Stimulated activated naive CD8-positive, alpha-beta T cell treated with anti-CD3 and anti-CD28 coated beads, Interleukin-15, amount 100 ng/mL, for 72 hours (primary cell): ENCODE measurements around the gene NFKB1.
A peak's percentile ranks its signal among the peaks of the same experiment; 100 is the strongest.
"Not testable (repeated sequence)": the region's sequence is repeated elsewhere in the genome, so short reads cannot be mapped to it uniquely, and the experiment has no call there.

Experiments
- ATAC-seq: fragments of 150-1000 bp; cut with Tn5 transposase; 2 replicates; pipeline ENCODE4 v1.10.0; 2021; ENCODE audit warnings: mild to moderate bottlenecking, moderate library complexity
- DNase-seq, 2 donors: peaks; one replicate each; pipeline ENCODE4 v3.0.0; 2021 to 2022
- H3K27ac Mint-ChIP-seq, 2 donors: one replicate each; pipeline ENCODE4 v1.8.0; 2022; ENCODE audit warnings: mild to moderate bottlenecking in 2 of 2, mixed read lengths in 2 of 2, moderate library complexity in 2 of 2
- H3K27me3 Mint-ChIP-seq: one replicate; pipeline ENCODE4 v1.8.0; 2022; ENCODE audit warnings: mixed read lengths
- H3K4me1 Mint-ChIP-seq: one replicate; pipeline ENCODE4 v1.8.0; 2022; ENCODE audit warnings: mild to moderate bottlenecking, mixed read lengths
- H3K4me3 Mint-ChIP-seq, 2 donors: one replicate each; pipeline ENCODE4 v1.8.0; 2022; ENCODE audit warnings: mild to moderate bottlenecking in 2 of 2, mixed read lengths in 2 of 2, moderate library complexity in 1 of 2
- H3K9me3 Mint-ChIP-seq, 2 donors: one replicate each; pipeline ENCODE4 v1.8.0; 2022; ENCODE audit warnings: mixed read lengths in 2 of 2

The NFKB1 gene

DNA sequence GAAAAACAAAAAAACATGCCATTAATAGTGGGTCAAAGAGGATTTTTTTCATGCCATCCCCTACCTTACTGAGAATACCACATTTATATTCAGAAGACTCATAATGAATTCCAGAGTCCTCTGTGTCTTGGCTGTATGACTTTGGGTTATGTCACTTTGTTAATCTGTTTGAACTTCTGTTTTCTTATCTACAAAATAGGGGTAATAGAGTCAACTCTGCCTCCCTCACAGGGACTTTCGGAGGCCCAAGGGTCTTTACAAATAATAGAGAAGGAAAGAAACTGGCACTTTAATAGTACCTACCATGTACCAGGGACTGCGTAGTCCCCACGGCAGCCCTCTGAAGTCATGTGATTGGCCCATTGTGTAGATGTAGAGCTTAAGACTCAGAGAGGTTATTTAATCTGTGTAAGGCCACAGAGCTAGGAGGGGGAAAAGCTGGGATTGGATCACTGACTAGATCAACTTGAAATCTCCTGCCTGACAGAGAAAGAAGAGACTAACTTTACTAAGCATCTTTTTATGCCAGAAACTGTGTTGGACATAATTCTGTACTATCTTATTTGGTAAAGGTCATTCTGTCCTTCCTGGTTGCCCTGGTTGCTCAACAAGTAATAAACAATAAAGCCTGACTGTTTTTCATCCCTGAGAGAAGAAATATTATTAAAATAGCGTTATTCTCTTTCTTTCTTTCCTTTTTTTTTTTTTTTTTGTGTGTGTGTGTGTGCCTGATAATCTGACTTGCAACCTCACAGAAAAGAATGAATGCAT is 59.6 kb downstream of the NFKB1 start:
- DNase-seq (no peak), ATAC-seq (peak; percentile 36)
- H3K4me1 Mint-ChIP-seq, result peaks cover 22% of the 10 kb centered on the region
- peak overlapping the region; percentile 94 to 95 for H3K27ac Mint-ChIP-seq
- no peaks in the 10 kb centered on the region for H3K27me3 Mint-ChIP-seq
- H3K9me3 Mint-ChIP-seq, result no peaks in the 10 kb centered on the region
- H3K4me3 Mint-ChIP-seq, result peak overlapping the region; percentile 73 to 79

DNA sequence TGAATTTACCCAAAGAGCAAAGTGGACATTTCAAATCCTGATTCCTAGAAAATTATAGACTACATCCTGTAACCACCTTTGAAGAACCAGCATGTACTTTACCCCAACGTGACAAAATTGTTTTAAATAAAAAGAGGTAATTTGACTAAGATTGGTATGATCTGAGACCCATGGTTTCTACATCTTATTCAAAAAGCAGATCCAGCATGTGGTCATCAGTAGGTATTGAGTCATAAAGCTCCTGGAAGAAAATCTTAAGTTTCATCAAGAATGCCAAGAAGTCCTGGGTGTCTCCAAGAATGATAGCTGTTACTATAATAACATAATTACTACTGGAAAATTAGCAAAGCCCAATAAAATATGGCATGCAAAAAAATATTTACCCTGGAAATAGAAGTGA is 61.8 kb downstream of the NFKB1 start:
- DNase-seq (no peak), ATAC-seq (peak; percentile 48)
- H3K27me3 Mint-ChIP-seq, result no peaks in the 10 kb centered on the region
- H3K4me1 Mint-ChIP-seq, result peaks cover 39% of the 10 kb centered on the region
- H3K9me3 Mint-ChIP-seq, result no peaks in the 10 kb centered on the region
- H3K4me3 Mint-ChIP-seq, result peak overlapping the region; percentile 41 to 61
- peak overlapping the region; percentile 83 to 90 for H3K27ac Mint-ChIP-seq

DNA sequence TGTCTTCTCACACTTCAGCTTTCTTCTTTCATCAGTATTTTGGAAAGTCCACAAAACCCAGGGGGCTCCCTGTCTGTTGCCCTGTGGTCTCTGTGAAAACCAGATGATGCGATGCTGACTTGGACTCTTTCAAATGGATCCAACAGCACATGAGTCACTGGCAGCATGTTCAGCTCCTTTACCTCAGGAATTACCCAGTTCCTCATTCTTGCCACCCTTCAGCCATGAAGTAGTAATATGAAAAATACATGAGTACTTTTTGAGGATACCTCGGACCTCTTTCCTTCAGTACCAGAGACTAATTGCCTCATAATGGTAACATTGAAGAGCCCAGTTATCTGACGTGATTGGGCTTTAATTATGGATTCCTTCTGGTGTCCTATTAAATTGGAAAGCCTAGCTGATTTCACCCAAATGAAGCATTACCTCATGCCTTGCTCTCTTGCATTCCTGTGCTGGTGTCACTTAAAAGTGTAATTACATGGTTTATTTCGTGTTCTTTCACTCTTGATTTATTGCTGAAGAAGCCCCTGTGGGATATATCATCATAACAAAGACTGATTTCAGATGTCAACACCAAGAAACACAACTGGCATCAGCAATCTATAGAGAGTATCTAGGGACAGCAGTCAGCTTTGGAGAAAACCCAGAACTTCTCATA is 63.4 kb downstream of the NFKB1 start:
- H3K27me3 Mint-ChIP-seq, result no peaks in the 10 kb centered on the region
- peaks cover 46% of the 10 kb centered on the region for H3K4me1 Mint-ChIP-seq
- H3K4me3 Mint-ChIP-seq, result peak overlapping the region; percentile 54 to 59
- H3K27ac Mint-ChIP-seq, result peak overlapping the region; percentile 86 to 91
- ATAC-seq (peak; percentile 84), DNase-seq (peak; percentile 21 to 66)
- no peaks in the 10 kb centered on the region for H3K9me3 Mint-ChIP-seq

DNA sequence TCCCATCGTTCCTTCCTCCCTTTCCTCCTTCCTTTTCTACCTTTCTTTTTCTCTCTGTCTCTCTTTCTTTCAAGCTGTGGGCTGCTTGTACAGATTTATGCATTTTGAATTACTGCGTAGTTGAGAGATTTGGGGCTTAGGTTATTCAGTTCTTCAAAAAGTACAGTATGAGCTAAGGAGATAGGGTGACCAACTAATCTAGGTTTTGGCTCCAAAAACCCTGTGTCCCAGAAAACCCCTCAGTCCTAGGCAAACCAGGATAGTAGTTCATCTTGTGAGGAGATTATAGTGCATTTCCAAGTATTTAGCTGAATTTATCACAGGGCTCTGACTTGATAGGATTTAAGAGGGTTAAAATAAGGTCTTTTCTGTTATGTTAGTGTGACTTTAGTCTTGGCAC is 64.5 kb downstream of the NFKB1 start:
- Mint-ChIP-seq H3K9me3 (no peaks in the 10 kb centered on the region), H3K27ac (peak overlapping the region; percentile 20 to 27), H3K4me1 (peaks cover 46% of the 10 kb centered on the region), H3K4me3 (peak overlapping the region in 1 of 2 donors; percentile 36), H3K27me3 (no peaks in the 10 kb centered on the region)
- DNase-seq (no peak), ATAC-seq (no peak)

DNA sequence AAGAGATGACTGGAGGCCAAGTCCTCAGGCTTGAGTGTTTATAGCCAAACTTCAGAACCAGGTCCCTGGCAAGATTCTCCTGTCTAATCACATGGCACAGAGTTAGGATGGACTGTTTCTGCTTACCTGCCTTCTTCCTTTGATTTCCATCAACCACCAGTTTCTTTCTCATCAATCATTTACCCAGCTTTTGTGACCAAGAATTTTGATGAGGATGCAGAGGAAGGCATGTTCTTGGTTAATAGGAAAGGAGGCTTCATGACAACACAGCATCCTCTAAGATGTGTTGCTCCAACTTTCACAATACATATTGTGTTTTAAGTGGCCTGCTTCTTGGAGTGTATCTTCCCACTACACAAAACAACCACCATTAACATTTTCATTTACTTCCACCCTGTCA is 65.3 kb downstream of the NFKB1 start:
- H3K27ac Mint-ChIP-seq, result no peak overlapping the region
- H3K9me3 Mint-ChIP-seq, result no peaks in the 10 kb centered on the region
- DNase-seq, result no peak
- ATAC-seq, result no peak
- H3K27me3 Mint-ChIP-seq, result no peaks in the 10 kb centered on the region
- H3K4me1 Mint-ChIP-seq, result peaks cover 46% of the 10 kb centered on the region
- no peak overlapping the region for H3K4me3 Mint-ChIP-seq

DNA sequence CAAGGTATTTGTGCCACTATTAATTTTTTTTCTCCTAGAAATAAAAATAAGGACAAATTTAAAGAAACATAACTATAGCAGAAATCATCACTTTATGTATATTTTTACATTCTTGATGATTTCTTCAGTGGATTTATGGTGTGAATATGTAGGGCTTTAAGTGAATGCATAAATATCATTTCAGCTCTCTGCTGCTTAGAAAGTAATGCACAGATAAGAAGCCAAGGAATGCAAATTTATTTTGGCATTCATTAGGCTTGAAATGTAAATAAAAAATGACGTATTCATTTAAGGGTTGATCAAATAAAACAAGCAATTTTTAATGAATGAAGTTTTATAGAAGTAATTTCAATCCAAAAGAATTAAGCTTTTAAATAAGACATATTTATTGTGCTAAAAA is 66.3 kb downstream of the NFKB1 start:
- no peak for ATAC-seq
- H3K4me1 Mint-ChIP-seq, result peaks cover 48% of the 10 kb centered on the region
- no peaks in the 10 kb centered on the region for H3K27me3 Mint-ChIP-seq
- no peak for DNase-seq
- H3K27ac Mint-ChIP-seq, result no peak overlapping the region
- no peaks in the 10 kb centered on the region for H3K9me3 Mint-ChIP-seq
- no peak overlapping the region for H3K4me3 Mint-ChIP-seq

DNA sequence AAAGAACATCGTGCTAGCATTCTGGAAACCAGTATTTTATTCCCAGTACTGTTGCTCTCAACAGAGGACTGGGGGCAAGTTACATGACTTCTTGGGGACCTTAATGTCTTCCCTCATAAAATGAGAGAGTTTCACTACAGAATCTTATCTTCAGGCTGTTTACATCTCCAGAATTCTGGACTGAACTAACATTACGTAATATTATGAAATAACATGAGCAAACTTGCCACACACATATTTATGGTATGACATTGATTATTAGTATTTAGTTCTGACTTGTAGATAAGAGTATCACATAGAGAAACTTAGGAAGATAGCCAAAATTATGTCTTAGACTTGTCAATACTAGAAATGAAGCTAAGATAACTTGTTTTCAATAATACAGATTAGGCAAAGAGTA is 68.0 kb downstream of the NFKB1 start:
- H3K27ac Mint-ChIP-seq, result no peak overlapping the region
- no peaks in the 10 kb centered on the region for H3K9me3 Mint-ChIP-seq
- DNase-seq (no peak), ATAC-seq (no peak)
- no peak overlapping the region for H3K4me3 Mint-ChIP-seq
- H3K27me3 Mint-ChIP-seq, result no peaks in the 10 kb centered on the region
- H3K4me1 Mint-ChIP-seq, result peaks cover 60% of the 10 kb centered on the region

DNA sequence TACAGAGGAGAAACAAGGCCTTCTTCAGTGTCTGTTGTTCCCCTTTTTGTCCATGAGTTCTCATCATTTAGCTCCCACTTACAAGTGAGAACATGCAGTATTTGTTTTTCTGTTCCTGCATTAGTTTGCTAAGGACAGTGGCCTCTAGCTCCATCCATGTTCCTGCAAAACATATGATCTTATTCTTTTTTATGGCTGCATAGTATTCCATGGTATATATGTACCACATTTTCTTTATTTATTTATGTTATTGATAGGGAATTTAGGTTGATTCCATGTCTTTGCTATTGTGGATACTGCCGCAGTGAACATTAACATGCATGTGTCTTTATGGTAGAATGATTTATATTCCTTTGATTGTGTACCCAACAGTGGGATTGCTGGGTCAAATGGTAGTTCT is 69.1 kb downstream of the NFKB1 start:
- H3K4me3 Mint-ChIP-seq, H3K27ac Mint-ChIP-seq: not testable (repeated sequence)
- H3K4me1 Mint-ChIP-seq, result peaks cover 58% of the 10 kb centered on the region

DNA sequence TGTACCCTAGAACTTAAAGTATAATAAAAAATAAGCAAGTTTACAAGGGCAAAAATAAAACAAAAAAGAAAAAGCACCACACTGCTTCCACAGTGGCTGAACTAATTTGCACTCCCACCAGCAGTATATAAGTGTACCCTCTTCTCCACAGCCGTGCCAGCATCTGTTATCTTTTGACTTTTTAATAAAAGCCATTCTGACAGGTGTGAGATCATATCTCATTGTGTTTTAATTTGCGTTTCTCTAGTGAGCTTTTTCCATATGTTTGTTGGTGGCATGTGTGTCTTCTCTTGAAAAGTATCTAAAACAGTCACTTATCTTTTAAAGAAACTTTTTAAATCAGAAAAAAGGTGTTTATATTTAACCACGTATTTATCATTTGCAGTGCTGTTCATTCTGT is 71.3 kb downstream of the NFKB1 start:
- ATAC-seq, result no peak
- H3K4me3 Mint-ChIP-seq, result no peak overlapping the region
- H3K27ac Mint-ChIP-seq, result no peak overlapping the region
- H3K4me1 Mint-ChIP-seq, result peaks cover 50% of the 10 kb centered on the region
- DNase-seq, result no peak
- H3K27me3 Mint-ChIP-seq, result no peaks in the 10 kb centered on the region
- H3K9me3 Mint-ChIP-seq, result no peaks in the 10 kb centered on the region

More for the DNA sequence above, 69.1 kb downstream of the NFKB1 start:
- not testable (repeated sequence) for H3K27me3 Mint-ChIP-seq, H3K9me3 Mint-ChIP-seq, ATAC-seq, DNase-seq

DNA sequence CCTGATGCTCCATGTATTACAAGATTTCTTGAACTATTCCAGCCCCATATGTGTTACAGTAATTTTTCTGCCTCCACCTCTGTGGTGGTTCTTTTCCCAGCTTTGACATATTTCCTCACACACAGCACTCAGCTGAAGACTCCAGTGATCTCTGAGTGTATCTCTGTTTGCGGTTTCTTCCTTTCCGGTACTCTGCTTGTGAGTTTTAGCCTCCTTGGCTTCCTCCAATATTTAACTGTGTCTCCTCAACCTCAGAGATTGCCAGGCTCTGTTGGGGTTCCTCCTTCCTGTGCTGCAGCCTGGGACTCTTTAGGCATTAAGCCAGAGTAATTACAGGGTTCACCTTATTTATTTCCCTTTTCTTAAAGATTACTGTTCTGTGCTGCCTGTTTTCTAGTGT is 73.2 kb downstream of the NFKB1 start:
- Mint-ChIP-seq H3K4me1 (peaks cover 61% of the 10 kb centered on the region), H3K4me3 (peak overlapping the region; percentile 37 to 53), H3K27me3 (no peaks in the 10 kb centered on the region), H3K9me3 (no peaks in the 10 kb centered on the region), H3K27ac (peak overlapping the region in 1 of 2 donors; percentile 88)
- DNase-seq (no peak), ATAC-seq (peak; percentile 45)

DNA sequence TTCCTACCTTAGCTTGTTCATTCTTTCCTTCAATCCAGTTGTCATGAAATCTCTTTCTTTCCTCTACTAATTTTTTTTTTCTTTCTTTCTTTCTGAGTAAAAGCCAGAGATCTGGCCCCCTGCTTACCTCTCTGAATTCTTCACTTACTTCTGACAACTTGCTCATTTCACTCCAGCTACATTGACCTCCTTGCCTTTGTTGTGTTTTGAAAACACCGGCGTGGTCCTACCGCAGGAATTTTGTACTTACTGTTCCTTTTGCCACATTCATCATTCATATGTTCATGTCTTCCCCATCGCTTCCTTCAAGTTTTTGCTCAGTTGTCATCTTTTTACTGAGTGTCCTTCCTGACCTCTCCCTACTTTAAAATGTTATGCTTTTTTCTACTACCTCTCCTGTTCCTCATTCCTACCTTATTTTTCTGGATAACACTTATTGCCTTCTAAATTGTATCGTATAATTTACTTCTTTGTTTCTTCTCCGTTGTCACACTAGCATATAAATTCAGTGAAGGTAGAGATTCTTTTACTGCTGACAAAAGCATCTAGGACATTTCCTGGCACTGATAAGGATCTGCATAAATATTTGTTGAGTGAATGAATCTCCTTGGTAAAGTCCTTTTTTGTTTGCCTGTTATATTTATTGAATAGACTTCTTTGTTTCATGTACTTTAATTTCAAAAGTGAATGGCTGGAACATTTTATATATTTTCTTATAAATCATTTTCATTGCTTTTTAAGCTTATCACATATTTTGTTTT is 74.4 kb downstream of the NFKB1 start:
- Mint-ChIP-seq H3K4me1 (peaks cover 73% of the 10 kb centered on the region), H3K9me3 (no peaks in the 10 kb centered on the region), H3K27ac (no peak overlapping the region), H3K27me3 (no peaks in the 10 kb centered on the region), H3K4me3 (no peak overlapping the region)
- DNase-seq (no peak), ATAC-seq (no peak)

DNA sequence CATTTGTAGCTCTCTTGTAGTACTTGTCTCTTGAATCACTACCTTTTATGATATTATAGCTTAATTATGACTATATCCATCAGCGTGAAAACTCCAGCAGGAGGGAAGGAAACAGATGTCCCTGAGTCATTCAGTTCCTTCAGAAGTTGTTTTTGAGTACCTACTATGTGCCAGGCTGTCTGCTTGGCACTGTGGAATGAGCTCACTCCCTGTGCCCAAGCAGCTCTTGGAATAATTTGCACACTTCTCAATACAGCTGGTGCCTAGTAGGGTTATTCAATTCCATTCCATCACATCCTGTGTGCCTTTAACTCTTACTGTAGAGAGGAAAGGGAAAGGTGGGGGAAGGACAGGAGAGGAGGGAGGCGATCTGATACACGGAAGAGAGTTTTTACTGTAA is 77.1 kb downstream of the NFKB1 start:
- no peaks in the 10 kb centered on the region for H3K27me3 Mint-ChIP-seq
- no peak for DNase-seq
- H3K27ac Mint-ChIP-seq, result peak overlapping the region in 1 of 2 donors; percentile 5
- no peak overlapping the region for H3K4me3 Mint-ChIP-seq
- peaks cover 64% of the 10 kb centered on the region for H3K4me1 Mint-ChIP-seq
- H3K9me3 Mint-ChIP-seq, result no peaks in the 10 kb centered on the region
- ATAC-seq, result no peak

DNA sequence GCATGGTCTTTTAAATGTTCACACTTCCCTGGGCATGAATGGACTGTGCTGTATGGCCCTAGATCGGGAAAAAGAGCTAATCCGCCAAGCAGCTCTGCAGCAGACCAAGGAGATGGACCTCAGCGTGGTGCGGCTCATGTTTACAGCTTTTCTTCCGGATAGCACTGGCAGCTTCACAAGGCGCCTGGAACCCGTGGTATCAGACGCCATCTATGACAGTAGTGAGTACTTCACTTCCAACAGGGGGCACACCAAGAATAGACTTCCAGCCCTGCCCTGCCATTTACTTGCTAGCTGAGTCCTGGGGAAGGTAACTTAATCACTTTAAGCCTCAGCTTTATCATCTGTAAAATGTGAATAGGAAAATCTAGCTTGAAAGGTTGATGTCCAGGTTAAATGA is 77.7 kb downstream of the NFKB1 start:
- Mint-ChIP-seq H3K27me3 (no peaks in the 10 kb centered on the region), H3K9me3 (no peaks in the 10 kb centered on the region), H3K27ac (peak overlapping the region; percentile 41 to 77), H3K4me3 (no peak overlapping the region), H3K4me1 (peaks cover 64% of the 10 kb centered on the region)
- ATAC-seq, result no peak
- no peak for DNase-seq

DNA sequence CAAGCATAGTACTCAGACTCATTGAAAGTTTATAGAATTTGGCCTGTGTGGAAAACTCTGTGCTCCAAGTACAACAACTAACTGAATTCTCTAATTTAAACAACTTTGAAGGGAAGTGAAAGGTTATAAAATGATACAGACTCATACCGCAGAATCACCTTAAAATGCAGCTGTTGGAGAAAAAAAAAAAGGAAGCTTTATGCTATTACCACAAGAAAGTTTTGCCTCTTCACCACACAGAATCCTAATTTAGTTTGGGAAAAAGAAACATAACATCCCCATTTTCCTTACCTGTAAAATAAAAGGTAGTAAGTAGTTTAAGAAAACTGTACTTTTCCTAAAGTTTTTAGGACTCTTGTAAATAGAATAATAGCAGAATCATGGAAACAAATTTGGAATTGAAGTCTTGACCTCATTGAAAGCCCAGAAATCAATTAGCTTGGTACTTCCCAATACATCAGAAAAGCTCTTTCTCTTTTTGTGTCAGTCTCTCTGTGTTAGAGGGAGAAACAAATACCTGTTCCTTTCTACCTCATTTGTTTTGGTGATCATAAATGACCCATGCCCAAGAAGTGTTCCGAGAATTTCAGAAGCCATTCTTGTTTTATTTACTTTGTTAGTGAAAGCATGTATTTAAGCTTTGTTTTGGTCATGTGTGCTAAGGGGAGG is 78.8 kb downstream of the NFKB1 start:
- DNase-seq (no peak), ATAC-seq (no peak)
- H3K27me3 Mint-ChIP-seq, result no peaks in the 10 kb centered on the region
- H3K27ac Mint-ChIP-seq, result peak overlapping the region in 1 of 2 donors; percentile 33
- peak overlapping the region in 1 of 2 donors; percentile 65 for H3K4me3 Mint-ChIP-seq
- peaks cover 65% of the 10 kb centered on the region for H3K4me1 Mint-ChIP-seq
- H3K9me3 Mint-ChIP-seq, result no peaks in the 10 kb centered on the region

DNA sequence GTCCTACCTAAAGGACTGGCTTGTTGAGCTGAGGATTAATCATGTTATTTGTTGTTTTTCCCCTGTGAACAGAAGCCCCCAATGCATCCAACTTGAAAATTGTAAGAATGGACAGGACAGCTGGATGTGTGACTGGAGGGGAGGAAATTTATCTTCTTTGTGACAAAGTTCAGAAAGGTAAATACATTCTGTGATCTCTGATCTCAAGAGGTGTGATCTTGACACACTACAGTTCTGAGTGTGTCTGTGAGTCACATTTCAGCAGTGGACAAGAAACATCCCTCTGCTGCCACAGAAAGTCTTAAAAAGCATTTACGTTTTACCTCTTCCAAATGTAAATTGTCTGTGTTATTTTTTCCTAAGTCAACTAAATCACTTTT is 79.3 kb downstream of the NFKB1 start:
- DNase-seq (no peak), ATAC-seq (peak; percentile 95)
- H3K27ac Mint-ChIP-seq, result no peak overlapping the region
- H3K4me3 Mint-ChIP-seq, result peak overlapping the region in 1 of 2 donors; percentile 65
- H3K9me3 Mint-ChIP-seq, result no peaks in the 10 kb centered on the region
- peaks cover 65% of the 10 kb centered on the region for H3K4me1 Mint-ChIP-seq
- H3K27me3 Mint-ChIP-seq, result no peaks in the 10 kb centered on the region
